ENCODE measurements around the gene APOA1.

Gene APOA1

GRCh38 chr11:116852261-116853031 is 15.0 kb upstream of the APOA1 start:
- Histone ChIP-seq H2AFZ (ENCODE audit: low read depth, low read length) (no peak overlapping the region), H3K9me3 (ENCODE audit: low read length) (no peaks in the 10 kb centered on the region), H3K4me3 (ENCODE audit: low read length) (no peak overlapping the region), H3K4me1 (ENCODE audit: insufficient read depth, low read length) (no peaks in the 10 kb centered on the region), H3K27me3 (ENCODE audit: insufficient read depth, low read length) (no peaks in the 10 kb centered on the region), H3K36me3 (ENCODE audit: insufficient read depth, low read length) (peaks cover 46% of the 10 kb centered on the region)

GRCh38 chr11:116851626-116852025 is 14.2 kb upstream of the APOA1 start:
- no peak overlapping the region for H3K4me3 ChIP-seq (ENCODE audit: low read length)
- H2AFZ ChIP-seq (ENCODE audit: low read depth, low read length) = no peak overlapping the region
- H3K27me3 ChIP-seq (ENCODE audit: insufficient read depth, low read length) = no peaks in the 10 kb centered on the region
- H3K9me3 ChIP-seq (ENCODE audit: low read length) = no peaks in the 10 kb centered on the region
- H3K36me3 ChIP-seq (ENCODE audit: insufficient read depth, low read length) = peaks cover 51% of the 10 kb centered on the region
- no peaks in the 10 kb centered on the region for H3K4me1 ChIP-seq (ENCODE audit: insufficient read depth, low read length)

GRCh38 chr11:116849486-116849885 is 12.1 kb upstream of the APOA1 start:
- Histone ChIP-seq H3K36me3 (ENCODE audit: insufficient read depth, low read length) (peaks cover 61% of the 10 kb centered on the region), H3K4me1 (ENCODE audit: insufficient read depth, low read length) (no peaks in the 10 kb centered on the region), H3K9me3 (ENCODE audit: low read length) (no peaks in the 10 kb centered on the region), H2AFZ (ENCODE audit: low read depth, low read length) (no peak overlapping the region), H3K4me3 (ENCODE audit: low read length) (no peak overlapping the region), H3K27me3 (ENCODE audit: insufficient read depth, low read length) (no peaks in the 10 kb centered on the region)

- no peaks in the 10 kb centered on the region for H3K4me1 ChIP-seq (ENCODE audit: insufficient read depth, low read length)
- H3K9me3 ChIP-seq (ENCODE audit: low read length) = no peaks in the 10 kb centered on the region
- peaks cover 58% of the 10 kb centered on the region for H3K36me3 ChIP-seq (ENCODE audit: insufficient read depth, low read length)
- no peak overlapping the region for H2AFZ ChIP-seq (ENCODE audit: low read depth, low read length)
- no peaks in the 10 kb centered on the region for H3K27me3 ChIP-seq (ENCODE audit: insufficient read depth, low read length)
- no peak overlapping the region for H3K4me3 ChIP-seq (ENCODE audit: low read length)
These were observed 11.6 kb upstream of the APOA1 start for GRCh38 chr11:116849060-116849459.

- H3K36me3 ChIP-seq (ENCODE audit: insufficient read depth, low read length) = peaks cover 57% of the 10 kb centered on the region
These were observed 10.2 kb upstream of the APOA1 start for GRCh38 chr11:116847612-116848011.

GRCh38 chr11:116844722-116845121 is 7.3 kb upstream of the APOA1 start:
- H3K36me3 ChIP-seq (ENCODE audit: insufficient read depth, low read length) = peaks cover 50% of the 10 kb centered on the region
- H3K9me3 ChIP-seq (ENCODE audit: low read length) = no peaks in the 10 kb centered on the region
- no peaks in the 10 kb centered on the region for H3K4me1 ChIP-seq (ENCODE audit: insufficient read depth, low read length)
- H3K27me3 ChIP-seq (ENCODE audit: insufficient read depth, low read length) = no peaks in the 10 kb centered on the region
- H3K4me3 ChIP-seq (ENCODE audit: low read length) = no peak overlapping the region
- H2AFZ ChIP-seq (ENCODE audit: low read depth, low read length) = no peak overlapping the region

More at GRCh38 chr11:116847612-116848011, 10.2 kb upstream of the APOA1 start:
- Histone ChIP-seq H3K9me3 (ENCODE audit: low read length) (no peaks in the 10 kb centered on the region), H3K4me3 (ENCODE audit: low read length) (no peak overlapping the region), H2AFZ (ENCODE audit: low read depth, low read length) (no peak overlapping the region), H3K27me3 (ENCODE audit: insufficient read depth, low read length) (no peaks in the 10 kb centered on the region), H3K4me1 (ENCODE audit: insufficient read depth, low read length) (no peaks in the 10 kb centered on the region)

GRCh38 chr11:116843661-116844060 is 6.2 kb upstream of the APOA1 start:
- no peaks in the 10 kb centered on the region for H3K4me1 ChIP-seq (ENCODE audit: insufficient read depth, low read length)
- no peaks in the 10 kb centered on the region for H3K27me3 ChIP-seq (ENCODE audit: insufficient read depth, low read length)
- no peaks in the 10 kb centered on the region for H3K9me3 ChIP-seq (ENCODE audit: low read length)
- H3K4me3 ChIP-seq (ENCODE audit: low read length) = no peak overlapping the region
- H2AFZ ChIP-seq (ENCODE audit: low read depth, low read length) = no peak overlapping the region
- peaks cover 43% of the 10 kb centered on the region for H3K36me3 ChIP-seq (ENCODE audit: insufficient read depth, low read length)

- Histone ChIP-seq H3K4me3 (ENCODE audit: low read length) (no peak overlapping the region), H3K9me3 (ENCODE audit: low read length) (no peaks in the 10 kb centered on the region), H3K36me3 (ENCODE audit: insufficient read depth, low read length) (peaks cover 41% of the 10 kb centered on the region), H2AFZ (ENCODE audit: low read depth, low read length) (no peak overlapping the region), H3K4me1 (ENCODE audit: insufficient read depth, low read length) (peaks cover 1% of the 10 kb centered on the region), H3K27me3 (ENCODE audit: insufficient read depth, low read length) (no peaks in the 10 kb centered on the region)
These were observed 5.5 kb upstream of the APOA1 start for GRCh38 chr11:116842909-116843308.

- H3K9me3 ChIP-seq (ENCODE audit: low read length) = no peaks in the 10 kb centered on the region
- H2AFZ ChIP-seq (ENCODE audit: low read depth, low read length) = no peak overlapping the region
- no peaks in the 10 kb centered on the region for H3K27me3 ChIP-seq (ENCODE audit: insufficient read depth, low read length)
- H3K36me3 ChIP-seq (ENCODE audit: insufficient read depth, low read length) = peaks cover 33% of the 10 kb centered on the region
- peaks cover 9% of the 10 kb centered on the region for H3K4me1 ChIP-seq (ENCODE audit: insufficient read depth, low read length)
- no peak overlapping the region for H3K4me3 ChIP-seq (ENCODE audit: low read length)
These were observed 4.7 kb upstream of the APOA1 start for GRCh38 chr11:116842117-116842516.

GRCh38 chr11:116840746-116841296 is 3.4 kb upstream of the APOA1 start:
- peaks cover 20% of the 10 kb centered on the region for H3K36me3 ChIP-seq (ENCODE audit: insufficient read depth, low read length)
- H3K4me1 ChIP-seq (ENCODE audit: insufficient read depth, low read length) = peaks cover 9% of the 10 kb centered on the region
- no peaks in the 10 kb centered on the region for H3K9me3 ChIP-seq (ENCODE audit: low read length)
- H2AFZ ChIP-seq (ENCODE audit: low read depth, low read length) = no peak overlapping the region
- H3K4me3 ChIP-seq (ENCODE audit: low read length) = no peak overlapping the region
- H3K27me3 ChIP-seq (ENCODE audit: insufficient read depth, low read length) = no peaks in the 10 kb centered on the region

GRCh38 chr11:116840224-116840745 is 2.9 kb upstream of the APOA1 start:
- H3K27me3 ChIP-seq (ENCODE audit: insufficient read depth, low read length) = no peaks in the 10 kb centered on the region
- peaks cover 9% of the 10 kb centered on the region for H3K4me1 ChIP-seq (ENCODE audit: insufficient read depth, low read length)
- no peak overlapping the region for H2AFZ ChIP-seq (ENCODE audit: low read depth, low read length)
- no peaks in the 10 kb centered on the region for H3K9me3 ChIP-seq (ENCODE audit: low read length)
- H3K4me3 ChIP-seq (ENCODE audit: low read length) = no peak overlapping the region
- peaks cover 14% of the 10 kb centered on the region for H3K36me3 ChIP-seq (ENCODE audit: insufficient read depth, low read length)

- Histone ChIP-seq H3K36me3 (ENCODE audit: insufficient read depth, low read length) (peaks cover 3% of the 10 kb centered on the region), H3K4me1 (ENCODE audit: insufficient read depth, low read length) (peaks cover 9% of the 10 kb centered on the region), H3K27me3 (ENCODE audit: insufficient read depth, low read length) (no peaks in the 10 kb centered on the region), H3K4me3 (ENCODE audit: low read length) (no peak overlapping the region), H2AFZ (ENCODE audit: low read depth, low read length) (no peak overlapping the region), H3K9me3 (ENCODE audit: low read length) (no peaks in the 10 kb centered on the region)
These were observed 1.1 kb upstream of the APOA1 start for GRCh38 chr11:116838321-116839084.

GRCh38 chr11:116836632-116836991 is 810 bp downstream of the APOA1 start:
- H3K4me1 ChIP-seq (ENCODE audit: insufficient read depth, low read length) = peaks cover 9% of the 10 kb centered on the region
- H3K27me3 ChIP-seq (ENCODE audit: insufficient read depth, low read length) = no peaks in the 10 kb centered on the region
- no peaks in the 10 kb centered on the region for H3K9me3 ChIP-seq (ENCODE audit: low read length)
- H3K36me3 ChIP-seq (ENCODE audit: insufficient read depth, low read length) = no peaks in the 10 kb centered on the region
- H2AFZ ChIP-seq (ENCODE audit: low read depth, low read length) = no peak overlapping the region
- H3K4me3 ChIP-seq (ENCODE audit: low read length) = no peak overlapping the region

All from neuron (in vitro differentiated cells).